HepG2 (cell line): ENCODE data around the gene ERH. TPM values are rescaled to one million over a fixed set of nuclear protein-coding genes. Genes with fewer than 3 reads are reported as not detected.
A peak's percentile ranks its signal among the peaks of the same experiment; 100 is the strongest.

Source experiments
- ATAC-seq: fragments of 200-7000 bp; cut with Tn5 transposase; 3 replicates; pipeline ENCODE4 v1.9.1; 2020; ENCODE audit warnings: mild to moderate bottlenecking, moderate library complexity
- BruUV-seq: library from RNA; stranded (reverse); fragments of 400-500 nt; replicated peaks from 2 replicates; lab custom pipeline; 2021; lab: Mats Ljungman, UMichigan
- CTCF ChIA-PET: fragments of 300-600 bp; formaldehyde crosslinking; extraction: SDS; loops from one replicate; lab custom pipeline; 2021; ENCODE audit warnings: low total read pairs, inconsistent platforms, low intra/inter-chr PET ratio; lab: Yijun Ruan, JAX
- POLR2A ChIA-PET: fragments of 350-600 bp; sonication (Branson Sonifier 250); formaldehyde crosslinking; loops from one replicate; lab custom pipeline; 2020; ENCODE audit warnings: antibody characterized with exemption, inconsistent platforms; lab: Yijun Ruan, JAX
- DNase-seq: peaks from one replicate; pipeline ENCODE4 v3.0.0-alpha.2; 2015; ENCODE audit warnings: low spot score
- FAIRE-seq: peaks from 3 replicates; lab custom pipeline; 2011; peaks lifted over from hg19 to GRCh38; lab: Jason Lieb, UNC
- H2AFZ ChIP-seq: one replicate; pipeline ENCODE4 v1.6.1; 2011; ENCODE audit warnings: low read length, inconsistent platforms
- H3K27ac ChIP-seq: fragments of 300-600 bp; 3 replicates; pipeline ENCODE4 v1.8.0; 2011; ENCODE audit warnings: mixed run types, mild to moderate bottlenecking, mixed read lengths, low read length, inconsistent platforms; ENCODE audit not compliant: insufficient read depth; ENCODE audit errors: extremely low read length
- H3K27me3 ChIP-seq, 2 experiments: fragments of 200-600 bp in 1 of 2; 2 replicates in 1 of 2; 3 replicates in 1 of 2; pipeline versions ENCODE4 v1.6.0 to v1.8.0; 2011; ENCODE audit warnings: low read length in 2 of 2, mild to moderate bottlenecking in 2 of 2, moderate library complexity in 2 of 2, inconsistent platforms in 1 of 2; ENCODE audit not compliant: insufficient read depth in 2 of 2, control insufficient read depth in 1 of 2
- H3K36me3 ChIP-seq, 2 experiments: fragments of 200-600 bp in 1 of 2; replicated peaks in 1 of 2; 2 replicates in 1 of 2; 3 replicates in 1 of 2; pipeline versions ENCODE4 v1.5.1 to v1.8.0; 2011; ENCODE audit warnings: low read length in 2 of 2, inconsistent platforms in 1 of 2; ENCODE audit not compliant: insufficient read depth in 2 of 2, control insufficient read depth in 1 of 2
- H3K4me1 ChIP-seq: 2 replicates; pipeline ENCODE4 v1.5.1; 2012; ENCODE audit warnings: low read length, inconsistent platforms; ENCODE audit not compliant: insufficient read depth
- H3K4me2 ChIP-seq: 2 replicates; pipeline ENCODE4 v1.6.0; 2011; ENCODE audit warnings: low read depth, low read length, inconsistent platforms
- H3K4me3 ChIP-seq, 3 experiments: fragments of 200-600 bp in 1 of 3; sonication (generic), shearing (Covaris generic) in 1 of 3; replicated peaks in 1 of 3; 2 replicates each; pipeline ENCODE4 v1.5.1; 2011 to 2016; ENCODE audit warnings: low read length in 3 of 3, inconsistent platforms in 2 of 3, low read depth in 2 of 3, mild to moderate bottlenecking in 2 of 3, control low read depth in 1 of 3, mixed read lengths in 1 of 3; ENCODE audit not compliant: insufficient read depth in 1 of 3
- H3K79me2 ChIP-seq: one replicate; pipeline ENCODE4 v1.6.1; 2011; ENCODE audit warnings: low read length, inconsistent platforms; ENCODE audit not compliant: insufficient read depth
- H3K9ac ChIP-seq: 2 replicates; pipeline ENCODE4 v1.6.0; 2011; ENCODE audit warnings: mild to moderate bottlenecking, low read depth, low read length, inconsistent platforms; ENCODE audit not compliant: insufficient read depth
- H3K9me3 ChIP-seq: 2 replicates; pipeline ENCODE4 v1.5.1; 2012; ENCODE audit warnings: mild to moderate bottlenecking, low read length
- H4K20me1 ChIP-seq: 2 replicates; pipeline ENCODE4 v1.6.0; 2011; ENCODE audit warnings: inconsistent platforms, mild to moderate bottlenecking, low read length, moderate library complexity; ENCODE audit not compliant: insufficient read depth
- ATF7 ChIP-seq, 2 experiments: fragments of 450-650 bp in 1 of 2; sonication (generic) in 1 of 2; formaldehyde crosslinking in 1 of 2; IDR thresholded peaks; 2 replicates each; pipeline versions ENCODE4 v1.4.0 to v1.6.1; 2016 to 2020; ENCODE audit warnings: antibody characterized with exemption in 1 of 2, mild to moderate bottlenecking in 1 of 2, missing genetic modification reagents in 1 of 2
- PBX2 ChIP-seq: IDR thresholded peaks from 2 replicates; pipeline ENCODE4 v1.6.1; 2016; ENCODE audit warnings: control low read depth
- ZNF766 ChIP-seq: sonication (generic); formaldehyde crosslinking; IDR thresholded peaks from 2 replicates; pipeline ENCODE4 v1.5.0; 2020; ENCODE audit warnings: missing genetic modification reagents, borderline replicate concordance
- WGBS: methylation state at CpG from one replicate; pipeline ENCODE4 v1.1.6; 2017; ENCODE audit warnings: low lambda C conversion rate; 5-methylcytosine and 5-hydroxymethylcytosine counted together
- in situ Hi-C: cut with HindIII; loops from 2 replicates; pipeline ENCODE4 v1.10.0; 2017; ENCODE audit warnings: low pct_unique_long_range_greater_than_20kb; ENCODE audit not compliant: extremely low pct_ligation_motif_present
- intact Hi-C: fragments of 100-400 bp; cut with micrococcal nuclease; formaldehyde crosslinking; loops from one replicate; pipeline ENCODE4 v1.10.0; 2022; ENCODE audit not compliant: unreplicated experiment
- polyA plus RNA-seq, 8 experiments: library from polyadenylated mRNA; depleted of rRNA in 3 of 8; stranded (reverse) in 7 of 8; unstranded in 1 of 8; fragments of >200 nt; fragmentation: Illumina TruSeq in 4 of 8; extraction: Trizol in 4 of 8; gene quantifications; 2 replicates each; pipeline versions ENCODE4 v1.2.1 to v1.2.3, GENCODE V29; 2011 to 2016; ENCODE audit warnings: low read depth in 4 of 8, missing spikeins in 1 of 8, mixed read lengths in 1 of 8; ENCODE audit not compliant: insufficient read depth in 1 of 8
- total RNA-seq, 5 experiments: library from RNA; depleted of rRNA; stranded (reverse); fragments of >200 nt; fragmentation: Illumina TruSeq; extraction: Trizol; gene quantifications; 2 replicates each; pipeline ENCODE4 v1.2.3, GENCODE V29; 2016; ENCODE audit warnings: low read depth in 1 of 5
- TF ChIP-seq, protein P1 (sequence below): sonication (generic); formaldehyde crosslinking; conservative IDR thresholded peaks from 2 replicates; pipeline ENCODE4 v1.4.0; 2020; ENCODE audit warnings: missing genetic modification reagents
- TF ChIP-seq, protein P2 (sequence below): sonication (generic); formaldehyde crosslinking; IDR thresholded peaks from 2 replicates; pipeline ENCODE4 v1.4.0; 2020; ENCODE audit warnings: missing genetic modification reagents

Gene ERH
- total and polyA plus RNA-seq, 2 of the 13 experiments (the other 11 are each of a cell fraction or from before 2014, with no cell fraction given) = 105 to 341 TPM

GRCh38 chr14:69373104-69373503 lies 25.0 kb downstream of the ERH start:
- ATAC-seq = no peak; the same call in 2 of the 3 replicates
- no peak for TF ChIP-seq ZNF766
- TF ChIP-seq, protein P1, sequence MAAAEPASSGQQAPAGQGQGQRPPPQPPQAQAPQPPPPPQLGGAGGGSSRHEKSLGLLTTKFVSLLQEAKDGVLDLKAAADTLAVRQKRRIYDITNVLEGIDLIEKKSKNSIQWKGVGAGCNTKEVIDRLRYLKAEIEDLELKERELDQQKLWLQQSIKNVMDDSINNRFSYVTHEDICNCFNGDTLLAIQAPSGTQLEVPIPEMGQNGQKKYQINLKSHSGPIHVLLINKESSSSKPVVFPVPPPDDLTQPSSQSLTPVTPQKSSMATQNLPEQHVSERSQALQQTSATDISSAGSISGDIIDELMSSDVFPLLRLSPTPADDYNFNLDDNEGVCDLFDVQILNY (CRISPR knock-in tag) = no peak
- TF ChIP-seq PBX2 (CRISPR knock-in tag) = no peak
- TF ChIP-seq, protein P2, sequence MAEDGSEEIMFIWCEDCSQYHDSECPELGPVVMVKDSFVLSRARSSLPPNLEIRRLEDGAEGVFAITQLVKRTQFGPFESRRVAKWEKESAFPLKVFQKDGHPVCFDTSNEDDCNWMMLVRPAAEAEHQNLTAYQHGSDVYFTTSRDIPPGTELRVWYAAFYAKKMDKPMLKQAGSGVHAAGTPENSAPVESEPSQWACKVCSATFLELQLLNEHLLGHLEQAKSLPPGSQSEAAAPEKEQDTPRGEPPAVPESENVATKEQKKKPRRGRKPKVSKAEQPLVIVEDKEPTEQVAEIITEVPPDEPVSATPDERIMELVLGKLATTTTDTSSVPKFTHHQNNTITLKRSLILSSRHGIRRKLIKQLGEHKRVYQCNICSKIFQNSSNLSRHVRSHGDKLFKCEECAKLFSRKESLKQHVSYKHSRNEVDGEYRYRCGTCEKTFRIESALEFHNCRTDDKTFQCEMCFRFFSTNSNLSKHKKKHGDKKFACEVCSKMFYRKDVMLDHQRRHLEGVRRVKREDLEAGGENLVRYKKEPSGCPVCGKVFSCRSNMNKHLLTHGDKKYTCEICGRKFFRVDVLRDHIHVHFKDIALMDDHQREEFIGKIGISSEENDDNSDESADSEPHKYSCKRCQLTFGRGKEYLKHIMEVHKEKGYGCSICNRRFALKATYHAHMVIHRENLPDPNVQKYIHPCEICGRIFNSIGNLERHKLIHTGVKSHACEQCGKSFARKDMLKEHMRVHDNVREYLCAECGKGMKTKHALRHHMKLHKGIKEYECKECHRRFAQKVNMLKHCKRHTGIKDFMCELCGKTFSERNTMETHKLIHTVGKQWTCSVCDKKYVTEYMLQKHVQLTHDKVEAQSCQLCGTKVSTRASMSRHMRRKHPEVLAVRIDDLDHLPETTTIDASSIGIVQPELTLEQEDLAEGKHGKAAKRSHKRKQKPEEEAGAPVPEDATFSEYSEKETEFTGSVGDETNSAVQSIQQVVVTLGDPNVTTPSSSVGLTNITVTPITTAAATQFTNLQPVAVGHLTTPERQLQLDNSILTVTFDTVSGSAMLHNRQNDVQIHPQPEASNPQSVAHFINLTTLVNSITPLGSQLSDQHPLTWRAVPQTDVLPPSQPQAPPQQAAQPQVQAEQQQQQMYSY (CRISPR knock-in tag) = no peak
- peak; percentile 27; the same call in 1 of the 2 replicates for TF ChIP-seq ATF7 (IDR thresholded peaks at IDR 0.05)
- no peak for TF ChIP-seq ATF7 (CRISPR knock-in tag; IDR thresholded peaks at IDR 0.05)
- no peaks in the 10 kb centered on the region for H4K20me1 ChIP-seq
- POLR2A ChIA-PET = no interaction called here
- FAIRE-seq = no peak
- WGBS = 0% methylated on average over 1 of the region's 1 CpG
- no peak overlapping the region for H3K4me2 ChIP-seq
- no peaks in the 10 kb centered on the region for H3K27me3 ChIP-seq
- BruUV-seq = no TSS peak
- 0 out of 2 replicates have a peak, but pooled peaks cover 9% of the 10 kb centered on the region for H3K4me1 ChIP-seq
- DNase-seq = no peak
- no peak overlapping the region for H3K9ac ChIP-seq
- H3K4me3 ChIP-seq = no peak overlapping the region
- H3K27ac ChIP-seq = no peak overlapping the region
- in situ Hi-C loops (no loop called here), intact Hi-C loops (no loop called here)
- peaks cover 2 to 16% of the 10 kb centered on the region in 2 experiments; a peak in 3 of 5 replicates for H3K36me3 ChIP-seq
- H3K9me3 ChIP-seq = no peaks in the 10 kb centered on the region
- no peaks in the 10 kb centered on the region for H3K79me2 ChIP-seq
- H2AFZ ChIP-seq = no peak overlapping the region
- CTCF ChIA-PET = no interaction called here
